ENCODE data around the gene ABHD17A. TPM values are rescaled to one million over a fixed set of nuclear protein-coding genes. Genes with fewer than 3 reads are reported as not detected.

ABHD17A gene
- total RNA-seq, 1 experiment from 2014 or later = 47.5 TPM

DNA sequence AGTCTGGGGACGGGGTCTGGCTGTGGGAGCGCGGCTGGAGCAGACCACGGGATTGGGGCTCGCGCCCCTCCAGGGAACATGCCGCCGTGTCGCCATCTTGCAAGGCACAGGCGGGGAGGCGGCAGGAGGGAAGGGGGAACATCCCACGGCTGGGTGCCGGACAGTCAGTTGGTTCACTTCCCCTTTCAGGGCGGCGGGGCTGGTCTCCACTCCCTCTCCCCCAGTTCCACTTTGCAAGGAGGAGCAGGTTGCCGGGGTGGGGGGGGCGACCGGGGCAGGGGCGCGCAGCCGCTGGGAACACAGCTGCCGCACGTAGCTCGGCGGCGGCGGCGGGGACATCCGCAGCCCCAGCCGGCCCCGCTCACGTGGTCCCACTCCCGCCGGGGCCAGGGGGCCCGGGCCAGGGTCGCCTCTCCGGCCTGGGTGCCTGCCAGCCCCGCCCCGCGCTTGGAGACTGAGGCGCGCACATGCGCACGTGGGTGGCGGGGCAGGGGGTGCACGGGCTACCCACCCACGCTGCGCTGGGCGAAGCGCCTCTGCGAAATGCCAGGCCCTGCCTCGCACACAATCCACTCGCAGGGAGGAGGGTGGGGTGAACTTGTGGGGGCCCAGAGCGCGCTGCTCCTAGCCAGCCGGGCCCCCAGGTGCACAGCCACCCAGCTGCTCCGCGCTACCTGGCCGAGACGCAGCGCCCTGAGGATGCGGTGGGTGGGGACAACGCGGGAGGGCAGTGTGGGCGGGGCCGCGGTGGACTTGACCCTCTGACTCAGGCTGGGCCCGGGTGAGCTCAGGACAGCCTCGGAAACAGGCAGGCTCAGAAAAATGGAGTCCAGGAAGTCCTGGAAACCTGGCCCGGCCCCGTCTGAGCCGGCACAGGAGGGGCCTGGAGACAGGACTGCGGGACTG lies 28.3 kb downstream of the ABHD17A start:
- Histone ChIP-seq H3K23me2 (ENCODE audit: insufficient read length, low read depth, low read length, poor library complexity, severe bottlenecking) (peaks cover 16% of the 10 kb centered on the region), H4K8ac (replicated peaks; ENCODE audit: insufficient read length, low read depth, low read length) (no peak overlapping the region), H2AFZ (ENCODE audit: low read length) (no peak overlapping the region), H3K23ac (ENCODE audit: insufficient read length, low read depth, low read length) (no peak overlapping the region), H4K20me1 (ENCODE audit: control insufficient read depth, insufficient read depth, insufficient read length) (no peaks in the 10 kb centered on the region), H2BK120ac (ENCODE audit: low read depth, low read length, poor library complexity, severe bottlenecking) (no peak overlapping the region), H3K27me3 (ENCODE audit: insufficient read depth, low read length) (no peaks in the 10 kb centered on the region; the same call in 1 of the 2 replicates), H2BK5ac (ENCODE audit: insufficient read length, low read length) (no peak overlapping the region), H3K79me2 (ENCODE audit: insufficient read depth, low read length) (peaks cover 34% of the 10 kb centered on the region; the same call in 1 of the 2 replicates), H3K27ac (ENCODE audit: insufficient read length, low read depth, low read length) (no peak overlapping the region), H3T11ph (ENCODE audit: low read length) (no peak overlapping the region), H4K5ac (ENCODE audit: insufficient read length, low read depth, low read length) (no peak overlapping the region), H2BK20ac (ENCODE audit: low read depth, low read length, poor library complexity, severe bottlenecking) (no peak overlapping the region), H3K4ac (ENCODE audit: low read depth, low read length) (no peak overlapping the region), H2BK12ac (ENCODE audit: insufficient read length, low read depth, low read length) (no peak overlapping the region), H3K18ac (ENCODE audit: insufficient read length, low read depth, low read length) (no peak overlapping the region), H3K79me1 (ENCODE audit: insufficient read depth, low read depth, low read length, poor library complexity, severe bottlenecking) (peaks cover 14% of the 10 kb centered on the region), H3K9ac (ENCODE audit: extremely low read depth, insufficient read length, low read length) (no peak overlapping the region), H3K56ac (ENCODE audit: insufficient read length, low read depth, low read length) (no peak overlapping the region), H3K14ac (ENCODE audit: insufficient read depth, low read length) (peak overlapping the region; percentile 76; the same call in 1 of the 2 replicates), H2AK5ac (ENCODE audit: insufficient read length, low read length) (no peak overlapping the region), H3K4me1 (ENCODE audit: insufficient read depth, low read length) (peaks cover 7% of the 10 kb centered on the region; the same call in 1 of the 2 replicates), H3K9me3 (ENCODE audit: control insufficient read depth, low read depth, low read length) (no peaks in the 10 kb centered on the region), H2BK15ac (ENCODE audit: low read depth, low read length) (no peak overlapping the region), H4K91ac (ENCODE audit: insufficient read length, low read depth, low read length) (no peak overlapping the region), H3K4me2 (ENCODE audit: insufficient read depth, insufficient read length, low read length) (peak overlapping the region; percentile 35)
- Mint-ChIP-seq H3K9me3 (no peaks in the 10 kb centered on the region; a peak in 1 of 5 replicates), H3K4me3 (peak overlapping the region; percentile 40 to 62; a peak in 4 of 5 replicates), H3K36me3 (ENCODE audit: insufficient read depth in 1 of 3, low read depth in 3 of 3) (peaks cover 0 to 4% (median 0%) of the 10 kb centered on the region in 3 experiments; a peak in 2 of 7 replicates), H3K4me1 (peaks cover 43 to 76% of the 10 kb centered on the region in 2 experiments), H3K27me3 (ENCODE audit: low read depth) (peaks cover 6% of the 10 kb centered on the region), H3K27ac (no peak overlapping the region)
- WGBS (ENCODE audit: extremely low coverage, insufficient read length, low lambda C conversion rate) = no CpG with 5 or more reads among the region's 73 CpGs
- peak; percentile 85 for DNase-seq
- TF ChIP-seq, protein P1, sequence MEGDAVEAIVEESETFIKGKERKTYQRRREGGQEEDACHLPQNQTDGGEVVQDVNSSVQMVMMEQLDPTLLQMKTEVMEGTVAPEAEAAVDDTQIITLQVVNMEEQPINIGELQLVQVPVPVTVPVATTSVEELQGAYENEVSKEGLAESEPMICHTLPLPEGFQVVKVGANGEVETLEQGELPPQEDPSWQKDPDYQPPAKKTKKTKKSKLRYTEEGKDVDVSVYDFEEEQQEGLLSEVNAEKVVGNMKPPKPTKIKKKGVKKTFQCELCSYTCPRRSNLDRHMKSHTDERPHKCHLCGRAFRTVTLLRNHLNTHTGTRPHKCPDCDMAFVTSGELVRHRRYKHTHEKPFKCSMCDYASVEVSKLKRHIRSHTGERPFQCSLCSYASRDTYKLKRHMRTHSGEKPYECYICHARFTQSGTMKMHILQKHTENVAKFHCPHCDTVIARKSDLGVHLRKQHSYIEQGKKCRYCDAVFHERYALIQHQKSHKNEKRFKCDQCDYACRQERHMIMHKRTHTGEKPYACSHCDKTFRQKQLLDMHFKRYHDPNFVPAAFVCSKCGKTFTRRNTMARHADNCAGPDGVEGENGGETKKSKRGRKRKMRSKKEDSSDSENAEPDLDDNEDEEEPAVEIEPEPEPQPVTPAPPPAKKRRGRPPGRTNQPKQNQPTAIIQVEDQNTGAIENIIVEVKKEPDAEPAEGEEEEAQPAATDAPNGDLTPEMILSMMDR (conservative IDR thresholded peaks at IDR 0.05) = no peak
